AG10803 (cell line): Measurements from ENCODE around the gene NSD1.

Experiments used
- DNase-seq: peaks from one replicate; pipeline ENCODE4 v3.0.0; 2010; ENCODE audit warnings: low read depth
- H3K4me3 ChIP-seq: 2 replicates; pipeline ENCODE4 v1.5.1; 2011; ENCODE audit warnings: mild to moderate bottlenecking, low read length, control low read depth
- CTCF ChIP-seq: conservative IDR thresholded peaks from 2 replicates; pipeline ENCODE4 v1.5.1; 2011; ENCODE audit warnings: mild to moderate bottlenecking, low read length, control low read depth, inconsistent platforms

The NSD1 gene

GRCh38 chr5:177313561-177314259 lies 180.1 kb downstream of the NSD1 start:
- DNase-seq = no peak
- no peak overlapping the region for H3K4me3 ChIP-seq
- TF ChIP-seq CTCF = no peak

GRCh38 chr5:177314376-177315342 lies 181.1 kb downstream of the NSD1 start:
- no peak overlapping the region for H3K4me3 ChIP-seq
- no peak for DNase-seq
- no peak for TF ChIP-seq CTCF

GRCh38 chr5:177315411-177315810 lies 181.8 kb downstream of the NSD1 start:
- H3K4me3 ChIP-seq = no peak overlapping the region
- no peak for TF ChIP-seq CTCF
- DNase-seq = no peak

- no peak overlapping the region for H3K4me3 ChIP-seq
- TF ChIP-seq CTCF = no peak
- no peak for DNase-seq
These were observed 182.4 kb downstream of the NSD1 start for GRCh38 chr5:177316005-177316404.

GRCh38 chr5:177317959-177318377 lies 184.4 kb downstream of the NSD1 start:
- DNase-seq = peak; percentile 78
- TF ChIP-seq CTCF = peak; percentile 89
- H3K4me3 ChIP-seq = no peak overlapping the region

GRCh38 chr5:177319913-177320588 lies 186.5 kb downstream of the NSD1 start:
- DNase-seq = no peak
- H3K4me3 ChIP-seq = no peak overlapping the region
- no peak; the same call in 1 of the 2 replicates for TF ChIP-seq CTCF
